GM19099 (cell line): Measurements from ENCODE around the gene RPS3.
A peak's percentile ranks its signal among the peaks of the same experiment; 100 is the strongest.

Experiments used
- POLR2A ChIP-seq: IDR thresholded peaks from 3 replicates; pipeline ENCODE4 v1.6.1; 2011; ENCODE audit warnings: low read depth; ENCODE audit not compliant: insufficient read length; ENCODE audit errors: extremely low read depth

The RPS3 gene

DNA sequence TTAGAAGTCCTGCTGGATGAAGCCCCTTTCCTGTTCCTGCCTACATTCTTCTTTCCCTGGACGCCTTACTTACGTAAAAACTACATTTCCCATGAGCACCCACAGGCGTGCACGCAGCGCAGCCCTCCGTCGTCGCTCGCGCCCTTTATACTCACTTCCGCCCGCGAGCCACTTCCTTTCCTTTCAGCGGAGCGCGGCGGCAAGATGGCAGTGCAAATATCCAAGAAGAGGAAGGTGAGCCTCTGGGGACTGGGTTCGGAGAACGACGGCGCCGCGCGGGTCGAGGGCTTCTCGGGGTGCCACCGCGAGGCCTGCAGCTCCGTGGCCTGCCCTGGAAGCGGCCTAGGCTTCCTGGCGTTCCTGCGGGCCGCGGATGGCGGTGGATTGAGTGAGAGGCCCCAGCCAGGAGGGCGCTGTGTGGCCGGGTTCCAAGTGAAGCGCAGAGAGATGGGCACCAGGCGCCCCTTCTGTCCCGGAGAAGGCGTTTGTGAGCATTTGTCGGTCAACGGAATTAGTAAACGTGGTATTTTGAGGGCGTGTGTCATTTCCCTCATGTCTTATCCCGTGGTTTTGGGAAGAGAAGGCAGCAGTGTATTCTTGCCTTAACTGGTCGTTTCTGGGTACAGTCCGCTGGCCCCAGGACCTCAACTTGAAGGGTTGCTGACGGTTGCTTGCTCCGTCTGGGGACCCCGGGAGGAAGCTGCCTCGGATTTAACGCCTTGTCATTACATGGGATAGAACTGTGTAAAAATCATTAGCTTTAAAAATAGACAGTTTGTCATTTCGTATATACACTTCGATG lies at the start of gene RPS3:
Gene RPS3 (plus strand): TSS at position 175 of the 802 bp plus-strand sequence. CDS start 30 bp downstream, at position 205.
- peak; percentile 99 for TF ChIP-seq POLR2A

DNA sequence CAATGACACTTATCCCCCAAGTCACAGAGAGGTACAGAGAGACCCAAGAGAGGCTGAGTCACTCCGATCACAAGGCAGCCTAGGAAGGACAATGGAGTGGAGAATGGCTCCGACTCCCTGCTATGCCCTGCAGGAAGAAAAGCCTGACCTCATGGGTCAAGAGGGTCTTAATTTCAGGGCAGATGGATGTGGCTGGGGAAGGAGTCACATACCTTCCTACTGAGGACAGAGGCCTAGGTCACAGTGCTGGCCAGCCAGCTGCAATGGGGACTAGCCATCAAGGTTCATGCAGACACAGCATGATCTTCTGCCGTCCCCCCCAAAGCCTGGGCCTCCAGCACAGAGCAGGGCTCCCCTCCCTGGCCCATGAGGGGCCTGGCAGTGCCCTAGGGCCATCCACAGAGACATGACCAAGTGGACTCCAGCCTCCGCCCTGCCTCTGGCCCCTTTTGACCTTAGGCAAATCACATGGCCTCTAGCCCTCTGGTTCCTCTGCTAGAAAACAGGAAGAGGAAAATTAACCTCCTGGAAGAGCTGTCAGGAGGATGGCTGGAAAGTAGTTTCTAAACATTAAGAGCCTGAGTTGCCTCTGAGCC lies 49.7 kb upstream of the RPS3 start:
- no peak for TF ChIP-seq POLR2A

DNA sequence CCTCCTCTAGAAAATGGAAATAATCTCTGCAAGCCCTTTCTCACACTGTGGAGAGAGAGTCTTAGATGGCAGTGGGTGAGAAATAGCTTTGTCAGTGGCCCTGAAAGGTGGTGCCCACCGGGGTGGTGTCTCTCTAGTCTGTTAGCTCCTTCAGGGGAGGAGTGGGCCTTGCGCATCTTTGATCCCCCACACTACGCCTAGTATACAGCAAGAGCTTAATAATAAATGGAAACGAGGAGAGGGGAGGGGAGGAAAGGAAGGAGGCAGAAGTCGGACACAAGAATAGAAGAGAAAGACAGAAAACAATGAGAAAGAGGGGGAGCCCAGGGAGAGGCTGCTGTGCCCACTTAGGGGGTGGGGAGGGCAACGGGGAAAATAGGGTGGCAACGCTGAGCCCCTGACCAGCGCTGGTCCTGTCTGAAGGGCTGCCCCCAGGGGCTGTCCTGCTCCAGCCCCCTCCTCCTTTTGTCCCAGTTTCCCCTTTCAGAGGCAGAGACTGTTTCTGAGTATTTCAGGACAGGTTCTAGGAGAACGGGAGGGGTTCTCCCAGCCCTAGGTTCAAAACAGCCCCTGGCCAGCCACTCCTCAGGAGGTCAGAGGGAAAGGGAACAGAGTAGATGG lies 49.1 kb upstream of the RPS3 start:
- no peak for TF ChIP-seq POLR2A

DNA sequence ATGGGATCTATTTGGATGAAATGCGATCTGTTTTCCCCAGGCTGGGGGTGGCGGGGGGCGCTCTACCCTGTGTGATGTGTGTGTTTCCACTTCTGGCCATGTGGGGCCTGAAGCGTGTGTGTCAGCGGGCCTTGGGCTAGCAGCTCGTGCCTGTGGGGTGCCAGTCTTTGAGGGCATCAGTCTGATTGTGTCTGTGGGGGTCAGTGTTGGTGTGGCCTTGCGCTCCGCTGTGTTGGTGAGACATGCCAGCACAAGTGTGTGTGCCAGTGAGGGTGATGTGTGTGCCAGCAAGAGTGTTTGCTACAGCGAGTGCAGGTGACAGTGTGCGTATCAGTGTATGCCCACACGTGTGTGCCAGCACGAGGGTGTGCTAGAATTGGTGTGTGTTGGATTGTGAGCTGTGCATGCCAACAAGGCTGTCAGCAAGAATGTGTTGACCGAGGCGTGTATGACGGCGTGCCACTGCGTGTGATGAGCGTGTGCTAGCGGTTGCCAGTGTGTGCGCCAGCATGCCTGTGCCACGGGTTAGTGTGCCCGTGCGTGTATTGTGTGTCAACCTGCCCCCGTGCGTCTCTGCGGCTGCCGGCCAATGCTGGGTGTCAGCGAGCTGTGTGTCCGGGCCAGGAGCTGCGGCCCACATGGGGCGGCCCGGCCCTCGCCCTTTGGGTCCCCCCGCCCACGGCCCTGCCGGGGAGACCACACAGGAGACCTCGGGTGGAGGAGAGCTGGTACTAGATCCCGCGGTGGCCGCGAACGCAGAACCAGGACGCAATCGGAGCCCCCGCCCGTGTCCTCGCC lies 48.4 kb upstream of the RPS3 start:
- TF ChIP-seq POLR2A = no peak

DNA sequence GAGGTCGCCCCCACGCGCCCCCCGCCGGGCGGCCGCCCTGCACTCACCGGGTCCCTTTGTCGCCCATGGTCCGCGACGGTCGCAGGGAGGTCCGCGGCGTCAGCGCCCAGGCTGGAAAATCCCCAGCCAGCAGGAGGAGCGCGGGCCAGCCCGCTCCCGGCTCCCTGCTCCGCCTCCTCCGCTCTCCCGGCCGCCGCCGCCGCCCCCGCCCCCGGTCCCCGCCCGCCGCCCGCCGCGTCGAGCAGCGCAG lies 47.9 kb upstream of the RPS3 start, which contains the start of gene ARRB1:
Gene ARRB1 (minus strand): TSS at position 121 of the 250 bp plus-strand sequence. CDS start 54 bp downstream, at position 67.
- no peak for TF ChIP-seq POLR2A

DNA sequence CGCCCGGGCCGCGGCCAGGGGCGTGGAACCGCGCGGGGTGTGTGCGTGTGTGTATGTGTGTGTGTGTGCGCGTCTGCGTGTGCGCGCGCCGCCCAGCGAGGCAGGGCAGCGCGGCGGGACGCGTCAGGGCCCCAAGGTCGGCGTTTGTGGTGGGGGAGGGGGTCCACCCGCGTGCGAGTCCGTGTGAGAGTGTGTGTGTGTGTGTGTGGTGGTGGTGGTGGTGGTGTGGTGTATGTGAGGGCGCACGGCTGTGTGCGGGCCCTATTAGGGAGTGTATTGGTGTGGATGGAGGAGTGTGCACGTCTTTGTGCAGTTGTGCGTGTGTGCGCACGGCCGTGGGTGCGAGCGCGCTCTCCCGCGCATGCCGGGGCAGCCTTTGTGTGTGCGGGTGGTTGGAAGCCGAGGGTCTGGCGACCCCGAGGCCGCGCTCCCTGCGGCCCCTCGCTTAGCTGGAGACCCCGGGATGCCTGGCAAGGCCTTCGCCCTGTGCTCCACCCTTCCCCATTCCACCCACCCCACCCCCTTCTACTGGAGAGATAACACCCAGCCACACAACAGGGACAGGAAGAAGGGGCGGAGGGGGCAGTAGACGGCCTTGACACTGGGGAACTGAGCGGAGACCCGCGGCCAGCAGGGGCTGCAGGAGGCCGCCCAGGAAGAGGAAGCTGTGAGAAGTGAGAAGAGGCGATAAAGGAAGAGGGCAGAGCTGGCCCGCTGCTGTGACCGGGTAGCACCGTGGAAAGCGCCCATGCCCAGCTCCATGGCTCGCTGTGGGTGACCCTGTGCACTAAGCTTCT lies 47.3 kb upstream of the RPS3 start:
- no peak for TF ChIP-seq POLR2A

DNA sequence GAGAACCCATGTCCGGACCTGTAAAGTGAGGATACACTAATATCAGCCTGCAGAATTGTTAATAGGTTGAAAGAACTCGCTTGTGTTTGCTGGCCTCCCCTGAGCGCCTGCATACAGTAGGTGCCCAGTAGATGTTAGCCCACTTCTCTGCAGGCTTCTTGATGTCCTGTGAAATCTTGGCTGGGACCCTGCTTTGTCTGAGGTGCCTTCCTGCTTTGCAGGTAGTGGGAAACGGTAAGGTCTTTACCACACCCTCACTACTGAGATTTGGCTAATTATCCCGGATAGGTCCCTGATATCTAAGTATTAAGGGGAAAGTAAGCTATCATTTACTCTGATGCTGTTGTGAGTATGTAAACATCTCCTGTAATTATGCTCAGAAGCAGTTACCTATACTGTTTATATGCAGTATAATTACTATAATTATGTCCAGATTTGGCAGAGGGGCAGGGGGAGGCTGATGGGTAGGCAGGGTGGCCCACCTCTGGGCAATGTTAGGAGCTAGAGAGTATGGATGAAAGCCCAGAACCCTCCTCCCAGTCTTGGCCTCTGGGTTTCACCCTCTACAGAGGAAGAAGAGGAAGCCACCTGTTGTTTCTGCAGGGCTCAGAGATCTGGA lies 46.6 kb upstream of the RPS3 start:
- no peak for TF ChIP-seq POLR2A

DNA sequence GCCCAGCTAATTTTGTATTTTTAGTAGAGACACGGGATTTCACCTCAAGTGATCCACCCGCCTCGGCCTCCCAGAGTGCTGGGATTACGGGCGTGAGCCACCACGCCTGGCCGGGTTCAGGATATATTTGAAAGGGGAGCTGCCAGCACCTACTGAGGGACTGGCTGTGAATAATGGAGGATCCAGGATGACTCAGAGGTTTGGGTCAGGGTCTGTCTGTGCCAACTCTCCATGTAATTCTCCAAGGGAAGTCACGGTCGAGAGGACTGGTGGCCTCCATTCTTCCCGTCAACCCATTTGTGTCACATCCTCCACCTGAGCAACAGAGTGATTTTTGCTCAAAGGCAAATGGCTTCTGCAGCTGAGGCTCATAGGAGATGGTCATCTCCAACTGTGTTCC lies 44.3 kb upstream of the RPS3 start:
- no peak for TF ChIP-seq POLR2A

DNA sequence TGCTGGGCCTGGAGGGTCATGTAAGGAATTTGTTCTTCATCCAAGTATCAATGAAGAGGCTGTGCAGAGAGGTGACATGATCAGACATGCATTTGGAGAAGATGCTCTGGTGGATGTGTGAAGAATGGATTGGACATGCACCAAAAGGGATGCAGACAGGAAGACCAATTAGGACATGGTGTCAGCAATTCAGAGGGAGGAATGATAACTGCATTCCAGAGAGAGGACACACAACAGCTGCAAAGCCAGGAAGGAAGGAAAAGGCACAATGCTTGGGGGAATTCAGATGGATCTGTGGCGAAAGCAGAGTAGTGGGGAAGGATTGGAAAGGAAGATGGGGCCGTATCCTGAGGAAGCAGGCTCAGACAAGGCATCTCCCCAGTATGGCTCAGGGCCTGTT lies 42.7 kb upstream of the RPS3 start:
- no peak for TF ChIP-seq POLR2A

DNA sequence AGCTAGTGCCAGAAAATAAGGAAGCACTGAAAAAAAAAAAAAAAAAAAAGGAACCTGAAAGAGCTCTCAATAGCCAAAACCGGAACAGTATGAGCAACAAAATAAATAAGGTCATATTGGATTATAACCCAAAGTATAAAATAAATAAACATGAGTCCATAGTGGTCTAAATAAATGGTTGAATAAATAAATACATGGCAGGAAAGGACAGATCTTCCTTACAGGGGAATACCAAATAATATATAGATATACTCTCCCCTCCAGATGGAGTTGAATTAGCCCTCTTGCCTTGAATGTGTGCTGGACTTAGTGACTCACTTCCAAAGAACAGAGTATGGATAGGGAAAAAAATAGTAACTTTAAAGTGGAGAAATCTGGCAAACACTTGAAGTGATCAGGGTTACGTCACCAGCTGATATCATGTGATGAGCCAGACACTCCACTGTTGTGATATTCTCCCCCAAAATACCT lies 33.6 kb upstream of the RPS3 start:
- no peak for TF ChIP-seq POLR2A

DNA sequence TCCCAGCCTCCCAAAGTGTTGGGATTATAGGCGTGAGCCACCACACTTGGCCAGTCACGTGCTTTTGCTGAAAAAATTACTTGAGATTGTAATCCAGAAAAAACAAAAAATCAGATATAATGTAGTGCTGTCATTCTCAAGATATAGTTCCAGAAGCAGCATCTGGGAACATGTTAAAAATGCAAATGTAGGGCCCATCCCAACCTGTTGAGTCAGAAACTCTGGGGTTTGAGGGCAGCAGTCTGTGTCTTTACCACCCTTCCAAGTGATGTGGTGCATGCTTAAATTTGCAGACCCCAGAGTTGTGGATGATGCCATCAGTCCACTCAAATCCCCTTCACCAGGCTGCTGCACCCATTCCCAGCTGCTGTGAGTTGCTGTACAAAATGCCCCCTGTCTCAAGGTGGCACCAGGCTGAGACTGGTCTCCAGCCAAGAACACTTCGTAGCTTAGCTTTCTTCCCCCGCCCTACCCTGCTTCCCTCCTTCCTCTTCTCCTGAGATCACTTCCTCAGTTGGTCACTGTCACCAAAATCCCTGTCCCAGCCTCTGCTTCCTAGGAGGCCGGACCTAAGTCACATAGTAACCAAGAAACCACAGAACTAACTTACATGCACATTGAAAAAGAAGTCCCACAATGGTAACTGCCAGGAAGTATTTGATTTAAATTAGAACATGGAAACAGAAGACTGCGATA lies 29.6 kb upstream of the RPS3 start:
- no peak for TF ChIP-seq POLR2A

DNA sequence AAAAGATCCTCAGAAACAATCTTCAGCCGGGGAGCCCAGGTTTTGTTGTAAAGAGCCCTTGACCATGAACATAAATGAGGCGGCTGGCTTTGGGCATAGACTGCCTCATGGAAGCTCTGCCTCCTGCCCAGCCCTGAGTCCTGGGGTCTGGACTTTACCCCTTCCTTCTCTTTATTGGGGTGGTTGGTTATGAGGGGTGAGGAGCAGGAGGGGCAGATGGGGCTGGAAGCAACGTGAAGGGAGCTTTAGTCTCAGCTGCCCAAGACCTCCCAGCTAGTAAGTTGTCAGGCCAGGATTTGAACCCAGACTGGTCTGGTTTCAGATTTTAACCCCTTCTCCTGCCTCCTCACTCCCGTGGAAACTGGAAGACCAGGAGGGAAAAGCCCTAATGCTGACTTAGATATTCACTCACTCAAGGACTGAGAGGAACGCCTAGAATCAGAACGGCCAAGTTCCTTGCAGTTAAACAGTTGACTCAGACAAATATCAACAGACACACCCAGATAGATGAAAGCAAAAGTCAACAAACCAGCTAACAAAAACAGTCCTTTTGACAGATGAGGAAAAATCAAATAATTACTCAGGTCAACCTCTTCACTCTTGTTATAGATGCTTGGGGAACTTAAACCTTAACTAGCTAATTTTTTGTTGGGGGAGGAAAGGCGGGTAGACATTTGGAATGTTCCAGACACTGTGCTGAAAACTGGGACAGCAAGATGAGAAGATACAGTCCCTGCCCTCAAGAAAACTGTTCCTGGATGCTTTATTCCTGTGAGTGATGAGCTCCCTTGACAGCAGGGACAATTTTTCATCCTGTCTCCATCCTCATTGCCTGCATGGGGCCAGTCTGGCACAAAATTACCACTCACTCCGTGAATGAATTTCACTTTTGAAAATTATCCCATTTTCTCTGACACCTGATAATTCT lies 27.1 kb upstream of the RPS3 start:
- TF ChIP-seq POLR2A = no peak
